ENCODE data around the gene PXK.

DNA sequence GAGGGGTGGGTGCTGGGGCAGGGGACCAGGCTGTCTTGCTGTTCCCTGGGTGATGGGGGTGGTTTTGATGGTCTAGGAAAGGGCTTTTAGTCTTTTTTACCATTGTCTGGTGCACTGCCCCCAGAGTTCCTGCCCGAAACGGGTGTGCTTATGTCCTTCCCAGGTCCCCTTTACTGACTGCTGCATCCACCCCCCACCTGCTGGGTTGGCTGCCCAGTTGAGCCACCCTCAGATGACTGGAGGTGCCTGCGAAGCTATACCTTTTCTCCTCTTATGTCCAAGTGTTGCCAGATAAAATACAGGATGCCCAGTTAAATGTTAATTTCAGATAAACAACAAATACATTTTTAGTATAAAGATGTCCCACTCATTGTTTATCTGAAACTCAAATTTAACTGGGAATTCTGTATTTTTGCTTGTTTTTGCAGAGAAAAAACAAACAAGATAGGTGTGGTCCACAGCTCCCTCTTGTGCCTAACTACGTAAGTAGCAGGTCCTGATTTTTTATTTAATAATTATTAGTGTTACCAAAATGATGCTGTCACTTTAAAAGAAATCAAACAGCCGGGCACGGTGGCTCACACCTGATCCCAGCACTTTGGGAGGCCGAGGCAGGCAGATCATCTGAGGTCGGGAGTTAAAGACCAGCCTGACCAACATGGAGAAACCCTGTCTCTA lies 32.7 kb upstream of the PXK start:
- TF ChIP-seq YY1 (IDR thresholded peaks at IDR 0.05; ENCODE audit: insufficient read depth, insufficient read length) (no peak), SUZ12 (IDR thresholded peaks at IDR 0.05; ENCODE audit: extremely low read depth, insufficient read depth, insufficient read length) (no peak), ZNF274 (IDR thresholded peaks at IDR 0.05; ENCODE audit: low read depth, low read length) (no peak)
